GM18519 (cell line): ENCODE data around the gene TMEM50B.
A peak's percentile ranks its signal among the peaks of the same experiment; 100 is the strongest.
"Not testable (repeated sequence)": the region's sequence is repeated elsewhere in the genome, so short reads cannot be mapped to it uniquely, and the experiment has no call there.

ENCODE experiments used
- ATAC-seq: cut with Tn5 transposase; IDR thresholded peaks from one replicate; pipeline ENCODE4 v1.9.1; 2021; ENCODE audit warnings: mild to moderate bottlenecking, moderate library complexity; ENCODE audit not compliant: unreplicated experiment, low FRiP score

The TMEM50B gene

GRCh38 chr21:33478935-33479678, 667 bp downstream of the TMEM50B start:
- peak; percentile 10 for ATAC-seq

GRCh38 chr21:33478182-33478581, 1.6 kb downstream of the TMEM50B start:
- no peak for ATAC-seq

- no peak for ATAC-seq
Measured at GRCh38 chr21:33477066-33477465, 2.7 kb downstream of the TMEM50B start.

- ATAC-seq: no peak
Measured at GRCh38 chr21:33473344-33473743, 6.4 kb downstream of the TMEM50B start.

GRCh38 chr21:33470701-33471100, 9.1 kb downstream of the TMEM50B start:
- ATAC-seq: no peak

- ATAC-seq: not testable (repeated sequence)
Measured at GRCh38 chr21:33469183-33469582, 10.6 kb downstream of the TMEM50B start.

- ATAC-seq: no peak
Measured at GRCh38 chr21:33461538-33462250, 18.1 kb downstream of the TMEM50B start.

- ATAC-seq: no peak
Measured at GRCh38 chr21:33458861-33459260, 20.9 kb downstream of the TMEM50B start.

GRCh38 chr21:33455686-33456446, 23.9 kb downstream of the TMEM50B start:
- no peak for ATAC-seq

- no peak for ATAC-seq
Measured at GRCh38 chr21:33452362-33452761, 27.4 kb downstream of the TMEM50B start.

- no peak for ATAC-seq
Measured at GRCh38 chr21:33451634-33452071, 28.1 kb downstream of the TMEM50B start.

- ATAC-seq: no peak
Measured at GRCh38 chr21:33449616-33450015, 30.2 kb downstream of the TMEM50B start.

GRCh38 chr21:33446620-33447019, 33.2 kb downstream of the TMEM50B start:
- ATAC-seq: not testable (repeated sequence)

GRCh38 chr21:33444499-33444898, 35.3 kb downstream of the TMEM50B start:
- ATAC-seq: no peak

- ATAC-seq: no peak
Measured at GRCh38 chr21:33443194-33443593, 36.6 kb downstream of the TMEM50B start.

GRCh38 chr21:33441489-33442477, 38.0 kb downstream of the TMEM50B start:
- no peak for ATAC-seq

GRCh38 chr21:33437140-33437539, 42.6 kb downstream of the TMEM50B start:
- ATAC-seq: no peak

GRCh38 chr21:33434770-33435360, 44.9 kb downstream of the TMEM50B start:
- peak; percentile 87 for ATAC-seq

- no peak for ATAC-seq
Measured at GRCh38 chr21:33433425-33434114, 46.2 kb downstream of the TMEM50B start.
